Liver (tissue), 3 donors: ENCODE data around the gene THADA.

Source experiments
- JUND ChIP-seq, 2 donors: IDR thresholded peaks; 2 replicates each; pipeline ENCODE4 v1.6.1; 2016; ENCODE audit warnings: antibody characterized with exemption in 2 of 2
- TF ChIP-seq, protein P1 (sequence below): fragments of 150-350 bp; IDR thresholded peaks from 2 replicates; pipeline ENCODE4 v1.5.1; 2017; ENCODE audit warnings: improper control_type of control experiment, low read depth, low read length; ENCODE audit not compliant: missing input control
- donor health status: healthy.
- donor health status: healthy.

- TF ChIP-seq, protein P1, sequence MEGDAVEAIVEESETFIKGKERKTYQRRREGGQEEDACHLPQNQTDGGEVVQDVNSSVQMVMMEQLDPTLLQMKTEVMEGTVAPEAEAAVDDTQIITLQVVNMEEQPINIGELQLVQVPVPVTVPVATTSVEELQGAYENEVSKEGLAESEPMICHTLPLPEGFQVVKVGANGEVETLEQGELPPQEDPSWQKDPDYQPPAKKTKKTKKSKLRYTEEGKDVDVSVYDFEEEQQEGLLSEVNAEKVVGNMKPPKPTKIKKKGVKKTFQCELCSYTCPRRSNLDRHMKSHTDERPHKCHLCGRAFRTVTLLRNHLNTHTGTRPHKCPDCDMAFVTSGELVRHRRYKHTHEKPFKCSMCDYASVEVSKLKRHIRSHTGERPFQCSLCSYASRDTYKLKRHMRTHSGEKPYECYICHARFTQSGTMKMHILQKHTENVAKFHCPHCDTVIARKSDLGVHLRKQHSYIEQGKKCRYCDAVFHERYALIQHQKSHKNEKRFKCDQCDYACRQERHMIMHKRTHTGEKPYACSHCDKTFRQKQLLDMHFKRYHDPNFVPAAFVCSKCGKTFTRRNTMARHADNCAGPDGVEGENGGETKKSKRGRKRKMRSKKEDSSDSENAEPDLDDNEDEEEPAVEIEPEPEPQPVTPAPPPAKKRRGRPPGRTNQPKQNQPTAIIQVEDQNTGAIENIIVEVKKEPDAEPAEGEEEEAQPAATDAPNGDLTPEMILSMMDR = no peak
- no peak for TF ChIP-seq JUND (IDR thresholded peaks at IDR 0.05)
Observed at GRCh38 chr2:43349904-43350303, 245.9 kb downstream of the THADA start.
